Sigmoid colon (tissue), 7 donors: ENCODE data around the gene SULT1A3. TPM values are rescaled to one million over a fixed set of nuclear protein-coding genes. Genes with fewer than 3 reads are reported as not detected.

Experiments used
- DNase-seq: peaks from one replicate; pipeline ENCODE4 v3.0.0-alpha.2; 2019
- H3K27ac ChIP-seq, 4 donors: fragments of 200-600 bp; sonication (generic); one replicate each; pipeline ENCODE4 v1.5.1; 2016 to 2019; ENCODE audit warnings: mild to moderate bottlenecking in 1 of 4
- H3K27me3 ChIP-seq, 3 donors: fragments of 200-600 bp; sonication (generic); one replicate each; pipeline ENCODE4 v1.5.1; 2019; ENCODE audit warnings: mild to moderate bottlenecking in 1 of 3
- H3K36me3 ChIP-seq, 4 donors: fragments of 200-600 bp; sonication (generic); one replicate each; pipeline ENCODE4 v1.5.1; 2016 to 2019
- H3K4me1 ChIP-seq, 4 donors: fragments of 200-600 bp; sonication (generic); one replicate each; pipeline ENCODE4 v1.5.1; 2017 to 2019
- H3K4me3 ChIP-seq, 4 donors: fragments of 200-600 bp; sonication (generic); one replicate each; pipeline ENCODE4 v1.5.1; 2017 to 2019; ENCODE audit warnings: mild to moderate bottlenecking in 2 of 4, moderate library complexity in 1 of 4
- H3K9me3 ChIP-seq, 4 donors: fragments of 200-600 bp in 3 of 4; sonication (generic) in 3 of 4; one replicate each; pipeline versions ENCODE4 v1.5.1 to v1.6.1; 2013 to 2019
- CTCF ChIP-seq, 4 experiments: fragments of 450-650 bp in 3 of 4; fragments of 200-600 bp in 1 of 4; IDR thresholded peaks; one replicate each; pipeline ENCODE4 v1.5.1; 2016 to 2019; ENCODE audit warnings: antibody characterized with exemption in 4 of 4, mild to moderate bottlenecking in 3 of 4, moderate library complexity in 2 of 4
- EP300 ChIP-seq, 4 donors: sonication (generic); formaldehyde crosslinking; IDR thresholded peaks; one replicate each; pipeline ENCODE4 v1.6.1; 2017; ENCODE audit warnings: antibody characterized with exemption in 4 of 4
- POLR2A ChIP-seq, 2 donors: fragments of 450-650 bp; IDR thresholded peaks; one replicate each; pipeline ENCODE4 v1.6.1; 2016; ENCODE audit warnings: antibody characterized with exemption in 2 of 2, mild to moderate bottlenecking in 2 of 2, moderate library complexity in 2 of 2
- POLR2AphosphoS5 ChIP-seq, 4 donors: sonication (generic); formaldehyde crosslinking; IDR thresholded peaks; one replicate each; pipeline ENCODE4 v1.6.1; 2017; ENCODE audit warnings: antibody characterized with exemption in 4 of 4
- WGBS, 2 donors: extraction: QIAGEN DNeasy Blood & Tissue Kit; methylation state at CpG; one replicate each; pipeline ENCODE4 v1.1.7; 2013; 5-methylcytosine and 5-hydroxymethylcytosine counted together
- intact Hi-C: fragments of 100-400 bp; cut with DNase I; formaldehyde crosslinking; loops from one replicate; pipeline ENCODE4 v1.15.1; 2023
- polyA plus RNA-seq, 3 donors: library from polyadenylated mRNA; stranded (reverse); fragments of 200-250 nt; gene quantifications; one replicate each; pipeline ENCODE4 v1.2.3, GENCODE V29; 2013
- total RNA-seq, 4 donors: library from RNA; depleted of rRNA; stranded (reverse); fragments of >200 nt; gene quantifications; one replicate each; pipeline ENCODE4 v1.1.0, GENCODE V29; 2016
- donor health status: healthy with polysubstance abuse.
- donor health status: Bipolar disorder and iron deficiency.
- donor health status: healthy.

Gene SULT1A3
- total and polyA plus RNA-seq, 7 donors: 8.0 to 26.9 (median 20.1) TPM

- Histone ChIP-seq H3K27me3 (no peaks in the 10 kb centered on the region), H3K4me1 (peaks cover 0 to 15% (median 13%) of the 10 kb centered on the region in 4 donors), H3K36me3 (no peaks in the 10 kb centered on the region), H3K4me3 (no peak overlapping the region), H3K27ac (no peak overlapping the region), H3K9me3 (no peaks in the 10 kb centered on the region)
- intact Hi-C loops: no loop called here
- TF ChIP-seq EP300 (IDR thresholded peaks at IDR 0.05) (no peak), CTCF (IDR thresholded peaks at IDR 0.05) (no peak), POLR2AphosphoS5 (IDR thresholded peaks at IDR 0.05) (no peak), POLR2A (IDR thresholded peaks at IDR 0.05) (no peak)
- 95 to 96% methylated on average over 4 of the region's 4 CpGs for WGBS, 2 donors
- DNase-seq: no peak
These were observed 19.9 kb upstream of the SULT1A3 start for GRCh38 chr16:30179195-30179594.

- DNase-seq: no peak
- no peaks in the 10 kb centered on the region for H3K36me3 ChIP-seq
- no peak overlapping the region for H3K27ac ChIP-seq
- H3K4me3 ChIP-seq: no peak overlapping the region
- peaks cover 0 to 17% (median 15%) of the 10 kb centered on the region in 4 donors for H3K4me1 ChIP-seq
- intact Hi-C loops: no loop called here
- H3K27me3 ChIP-seq: no peaks in the 10 kb centered on the region
- TF ChIP-seq POLR2A (IDR thresholded peaks at IDR 0.05) (no peak), POLR2AphosphoS5 (IDR thresholded peaks at IDR 0.05) (no peak), CTCF (IDR thresholded peaks at IDR 0.05) (no peak), EP300 (IDR thresholded peaks at IDR 0.05) (no peak)
- H3K9me3 ChIP-seq: no peaks in the 10 kb centered on the region
- WGBS, 2 donors: 93 to 97% methylated on average over 9 of the region's 9 CpGs
These were observed 19.1 kb upstream of the SULT1A3 start for GRCh38 chr16:30179931-30180330.

GRCh38 chr16:30180741-30181140 is 18.3 kb upstream of the SULT1A3 start:
- Histone ChIP-seq H3K27me3 (no peaks in the 10 kb centered on the region), H3K27ac (no peak overlapping the region), H3K4me1 (peaks cover 0 to 17% (median 15%) of the 10 kb centered on the region in 4 donors), H3K36me3 (no peaks in the 10 kb centered on the region), H3K9me3 (no peaks in the 10 kb centered on the region), H3K4me3 (no peak overlapping the region)
- no peak for DNase-seq
- 41 to 83% methylated on average over 3 of the region's 3 CpGs for WGBS, 2 donors
- intact Hi-C loops: no loop called here
- TF ChIP-seq POLR2AphosphoS5 (IDR thresholded peaks at IDR 0.05) (no peak), EP300 (IDR thresholded peaks at IDR 0.05) (no peak)

- H3K4me1 ChIP-seq: peaks cover 0 to 17% (median 15%) of the 10 kb centered on the region in 4 donors
- no peaks in the 10 kb centered on the region for H3K9me3 ChIP-seq
- H3K36me3 ChIP-seq: no peaks in the 10 kb centered on the region
- H3K27ac ChIP-seq: peak within 1 kb of the TSS; percentile 73 to 83 (median 78)
- peak in 3 of 4 donors; percentile 52 to 80 (median 75) for TF ChIP-seq POLR2AphosphoS5 (IDR thresholded peaks at IDR 0.05)
- peak in 1 of 2 donors; percentile 23 for TF ChIP-seq POLR2A (IDR thresholded peaks at IDR 0.05)
- TF ChIP-seq EP300 (IDR thresholded peaks at IDR 0.05): no peak
- 1 to 2% methylated on average over 81 of the region's 81 CpGs for WGBS, 2 donors
- DNase-seq: peak; percentile 92
- no peaks in the 10 kb centered on the region for H3K27me3 ChIP-seq
- intact Hi-C loops: no loop called here
- H3K4me3 ChIP-seq: peak within 1 kb of the TSS; percentile 32 to 63 (median 62)
These were observed 15.6 kb upstream of the SULT1A3 start, which contains the start of gene CORO1A for GRCh38 chr16:30183233-30184095. Gene CORO1A (plus strand): TSS chr16:30183602. CDS start chr16:30185210, 1,608 bp downstream.

GRCh38 chr16:30184096-30184890 is 14.8 kb upstream of the SULT1A3 start:
- peak; percentile 71 for DNase-seq
- Histone ChIP-seq H3K9me3 (no peaks in the 10 kb centered on the region), H3K27me3 (no peaks in the 10 kb centered on the region), H3K36me3 (no peaks in the 10 kb centered on the region), H3K27ac (peak overlapping the region; percentile 38 to 83 (median 77)), H3K4me3 (peak overlapping the region in 3 of 4 donors; percentile 60 to 63 (median 63)), H3K4me1 (peaks cover 0 to 17% (median 15%) of the 10 kb centered on the region in 4 donors)
- 19 to 21% methylated on average over 24 of the region's 24 CpGs for WGBS, 2 donors
- intact Hi-C loops: no loop called here
- no peak for TF ChIP-seq POLR2AphosphoS5 (IDR thresholded peaks at IDR 0.05)
- TF ChIP-seq CTCF (IDR thresholded peaks at IDR 0.05): no peak
- TF ChIP-seq EP300 (IDR thresholded peaks at IDR 0.05): no peak
- TF ChIP-seq POLR2A (IDR thresholded peaks at IDR 0.05): no peak
